NCI-H2029 treated with DMSO at 0.1 percent for 48 hours (cell line): ENCODE data around the gene MOV10L1.
"Not testable (repeated sequence)": the region's sequence is repeated elsewhere in the genome, so short reads cannot be mapped to it uniquely, and the experiment has no call there.

ENCODE experiments used
- DNase-seq: peaks from one replicate; lab custom pipeline; 2025; lab: John Stamatoyannopoulos, UW

MOV10L1 gene

DNA sequence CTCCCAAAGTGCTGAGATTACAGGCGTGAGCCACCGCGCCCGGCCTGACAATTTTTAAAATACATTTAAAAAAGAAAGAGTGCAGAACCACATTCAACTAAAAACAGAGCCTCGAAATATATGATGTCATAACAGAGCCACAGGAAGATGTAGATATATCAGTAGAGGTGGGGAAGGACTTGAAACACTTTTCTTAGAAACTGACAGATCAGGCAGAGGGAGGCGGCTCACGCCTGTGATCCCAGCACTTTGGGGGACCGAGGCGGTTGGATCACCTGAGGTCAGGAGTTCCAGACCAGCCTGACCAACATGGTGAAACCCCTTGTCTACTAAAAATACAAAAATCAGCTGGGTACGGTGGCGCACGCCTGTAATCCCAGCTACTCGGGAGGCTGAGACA is 11.6 kb upstream of the MOV10L1 start:
- DNase-seq: no peak

DNA sequence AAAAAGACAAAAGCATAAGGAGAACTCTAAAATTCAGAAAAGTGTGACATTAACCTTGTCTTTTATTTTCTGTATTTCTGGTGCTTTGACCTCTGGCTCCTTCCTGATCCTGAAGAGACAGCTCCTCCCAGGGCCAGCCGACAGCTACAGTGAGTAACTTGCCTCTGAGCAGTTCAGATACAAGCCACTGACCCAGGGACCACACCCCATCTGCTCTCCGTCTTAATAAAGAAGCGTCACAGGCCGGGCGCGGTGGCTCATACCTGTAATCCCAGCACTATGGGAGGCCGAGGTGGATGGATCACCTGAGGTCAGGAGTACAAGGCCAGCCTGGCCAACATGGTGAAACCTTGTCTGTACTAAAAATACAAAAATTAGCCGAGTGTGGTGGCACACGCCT is 11.0 kb upstream of the MOV10L1 start:
- no peak for DNase-seq

DNA sequence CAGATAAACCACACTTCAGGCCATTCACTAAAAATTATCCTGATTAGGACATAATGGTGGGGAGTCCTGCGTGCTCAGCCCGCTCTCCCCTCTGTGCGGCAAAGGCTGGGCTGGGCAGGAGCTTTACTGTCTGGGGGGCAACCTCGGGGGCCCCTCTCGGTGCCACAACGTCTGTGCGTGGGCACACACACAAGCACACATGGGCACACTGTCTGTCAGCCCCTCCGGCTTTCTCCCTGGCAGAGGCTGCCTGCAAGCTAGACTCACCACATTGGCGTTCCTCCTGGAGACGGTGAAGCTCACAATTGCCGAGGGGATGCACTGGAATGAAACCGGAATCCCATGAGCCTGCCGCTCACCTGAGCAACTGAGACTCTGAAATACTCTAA is 9.7 kb upstream of the MOV10L1 start:
- DNase-seq: no peak

DNA sequence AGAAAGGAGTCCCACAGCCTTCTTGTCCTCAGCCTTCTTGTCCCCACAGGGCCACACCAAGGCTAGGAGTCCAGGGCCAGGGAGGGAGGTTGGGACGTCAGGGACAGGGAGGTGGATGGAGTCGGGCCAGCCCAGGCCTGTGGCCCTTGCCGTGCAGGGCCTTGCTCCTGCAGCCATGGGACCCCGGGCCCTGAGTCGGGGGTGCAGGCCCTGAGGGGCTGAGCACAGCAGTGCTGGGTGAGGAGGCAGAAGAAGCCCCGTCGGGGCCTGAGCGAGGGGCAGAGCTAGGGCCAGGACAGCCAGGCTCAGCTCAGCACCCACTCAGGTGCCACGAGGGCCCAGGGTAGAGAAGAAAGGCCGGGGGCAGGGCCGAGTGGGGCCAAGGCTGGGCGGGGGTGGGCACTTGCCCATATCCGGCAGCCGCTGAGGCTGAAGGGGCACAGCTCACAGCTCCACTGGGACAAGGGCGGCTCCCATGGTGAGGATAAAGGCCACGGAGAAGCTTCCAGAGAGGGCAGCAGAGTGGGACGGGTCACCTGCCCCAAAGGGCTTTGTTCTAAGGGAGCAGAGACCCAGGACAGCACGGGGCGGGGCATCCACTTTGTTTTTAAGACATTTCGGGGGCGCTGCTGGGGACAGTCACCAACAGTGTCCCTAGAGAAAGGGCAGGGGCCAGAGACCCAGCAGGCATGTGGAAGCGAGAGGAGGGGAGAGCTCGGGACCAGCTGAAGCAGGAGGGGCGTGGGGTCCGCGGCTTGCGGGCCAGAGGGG is 8.2 kb upstream of the MOV10L1 start:
- DNase-seq: no peak

GRCh38 chr22:50082197-50082715 is 7.5 kb upstream of the MOV10L1 start:
- no peak for DNase-seq

DNA sequence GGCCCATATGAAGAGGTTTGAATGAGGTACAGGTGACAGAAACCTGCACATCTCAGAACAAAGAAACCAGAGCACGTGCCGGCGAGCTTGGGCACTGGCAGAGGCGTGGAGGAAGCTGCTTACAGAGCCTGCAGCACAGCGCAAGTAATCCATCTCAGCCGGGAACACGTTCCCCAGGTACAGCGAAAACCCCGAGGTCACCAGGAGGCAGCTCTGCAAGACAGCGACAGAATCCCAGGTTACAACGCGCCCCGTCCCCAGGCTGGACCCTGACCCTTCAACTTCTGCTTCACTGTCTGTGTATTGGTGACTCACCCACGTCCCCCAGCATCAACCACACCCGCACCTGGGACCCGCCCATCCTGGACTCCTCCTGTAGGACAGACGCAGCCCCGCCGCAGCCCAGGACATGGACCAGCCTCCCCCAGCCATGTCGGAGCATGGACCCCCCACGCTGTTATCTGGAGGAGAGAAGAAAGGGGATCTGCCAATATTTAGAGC is 6.8 kb upstream of the MOV10L1 start:
- DNase-seq: no peak

DNA sequence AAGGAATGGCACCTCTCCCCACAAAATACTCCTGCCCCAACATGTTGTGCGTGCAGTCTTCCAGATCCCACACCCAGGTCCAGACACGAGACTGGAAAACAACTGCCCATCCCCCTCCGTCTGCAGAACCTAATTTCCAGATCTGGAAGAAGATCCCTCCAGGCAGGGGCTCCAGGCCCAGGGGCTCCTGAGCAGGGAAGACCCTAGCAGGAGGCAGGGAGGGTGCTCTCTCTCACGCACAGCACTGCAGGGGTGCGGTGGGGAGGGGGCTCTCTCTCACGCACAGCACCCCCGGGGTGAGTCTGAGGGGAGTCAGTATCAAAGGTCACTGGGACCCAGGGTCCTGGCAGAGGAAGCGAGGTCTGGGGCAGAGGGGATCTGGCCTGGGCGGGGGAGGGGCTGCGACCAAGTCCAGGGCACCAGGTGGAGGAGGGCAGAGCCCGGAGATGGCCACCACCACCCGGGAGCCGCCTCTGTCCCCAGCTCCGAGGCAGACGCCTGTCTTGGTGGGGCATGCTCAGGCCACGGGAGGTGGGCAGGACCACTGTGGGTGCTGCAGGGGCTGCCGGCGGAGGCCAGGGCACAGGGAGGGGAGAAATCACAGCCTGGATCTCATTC is 6.2 kb upstream of the MOV10L1 start:
- DNase-seq: no peak

DNA sequence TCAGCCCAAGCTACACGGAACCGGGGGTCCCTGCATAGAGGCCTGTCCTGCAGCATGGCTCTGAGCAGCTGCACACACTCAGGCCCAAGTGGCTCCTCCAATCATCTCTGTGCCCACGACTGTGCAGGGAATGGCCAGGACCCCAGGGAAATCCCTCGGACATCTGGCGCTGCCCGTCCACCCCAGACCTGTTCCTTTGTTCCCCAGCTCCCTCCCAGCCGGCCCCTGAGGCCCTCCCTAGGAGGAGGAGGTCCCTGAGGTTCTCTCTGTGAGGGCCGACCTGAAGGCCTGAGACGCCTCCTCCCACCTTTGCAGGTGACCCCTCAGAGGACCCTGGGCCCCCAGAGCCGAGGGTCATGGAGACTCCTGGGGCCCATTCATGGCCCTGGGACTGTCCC is 5.7 kb upstream of the MOV10L1 start:
- no peak for DNase-seq

- DNase-seq: no peak
Observed at GRCh38 chr22:50084614-50085021, 5.2 kb upstream of the MOV10L1 start.

DNA sequence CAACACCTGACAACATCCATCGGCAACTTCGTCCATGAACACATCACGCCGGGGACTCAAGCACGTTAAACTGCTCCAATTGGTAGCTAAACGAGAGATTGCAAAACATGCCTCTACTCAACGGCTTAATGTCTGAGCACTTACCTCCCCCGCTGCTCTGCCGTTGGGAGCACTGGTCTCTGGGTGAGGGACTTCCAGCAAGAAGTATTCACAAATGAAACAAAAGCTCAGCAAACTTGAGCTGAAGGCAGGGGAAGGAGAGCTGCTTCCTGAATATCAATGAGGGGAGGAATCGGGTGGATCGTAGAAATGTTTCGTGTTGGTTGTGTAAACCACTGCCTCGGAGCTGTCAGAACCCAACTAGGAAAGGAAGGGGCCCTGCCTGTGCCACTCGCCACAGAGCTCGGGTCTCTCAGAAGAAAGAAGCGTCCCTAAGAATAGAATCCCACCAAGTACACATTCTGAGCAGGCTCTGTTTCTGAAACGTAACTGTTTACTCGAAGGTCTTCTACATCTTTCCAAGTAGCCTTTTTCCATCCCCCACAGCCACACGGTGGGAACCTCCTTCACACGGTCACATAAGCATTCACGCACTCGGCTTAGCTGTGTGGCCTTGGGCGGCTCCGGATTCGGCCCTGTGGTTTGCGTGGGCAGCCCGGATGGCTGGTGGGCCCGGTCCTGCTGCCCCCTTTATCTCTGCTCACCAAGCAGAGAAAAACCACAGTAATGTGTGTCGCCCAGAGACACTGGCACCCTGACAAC is 4.4 kb upstream of the MOV10L1 start, which contains the start of gene MLC1:
MLC1 (minus strand) TSS at position 216 of the 762 bp plus-strand sequence. CDS start 524 bp downstream, outside the sequence.
- no peak for DNase-seq

DNA sequence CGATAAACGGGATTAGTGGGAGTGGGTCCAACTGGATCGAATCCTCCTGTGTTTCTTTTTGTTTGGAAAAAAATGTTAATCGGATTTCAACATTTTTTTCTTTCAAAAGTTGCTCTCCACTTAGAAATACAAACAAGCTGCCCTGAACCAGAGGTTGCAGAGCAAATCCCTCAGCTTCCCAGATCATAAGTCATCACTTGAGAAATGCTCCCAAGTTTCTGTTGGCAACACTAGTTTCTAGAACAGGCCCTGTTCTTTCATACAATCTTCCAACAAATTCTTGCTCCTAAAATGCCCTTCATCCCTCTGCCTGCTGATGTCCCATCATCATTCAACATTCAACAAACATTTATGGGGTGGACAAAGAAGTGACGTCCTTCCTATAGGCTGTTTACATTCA is 3.3 kb upstream of the MOV10L1 start:
- DNase-seq: no peak

DNA sequence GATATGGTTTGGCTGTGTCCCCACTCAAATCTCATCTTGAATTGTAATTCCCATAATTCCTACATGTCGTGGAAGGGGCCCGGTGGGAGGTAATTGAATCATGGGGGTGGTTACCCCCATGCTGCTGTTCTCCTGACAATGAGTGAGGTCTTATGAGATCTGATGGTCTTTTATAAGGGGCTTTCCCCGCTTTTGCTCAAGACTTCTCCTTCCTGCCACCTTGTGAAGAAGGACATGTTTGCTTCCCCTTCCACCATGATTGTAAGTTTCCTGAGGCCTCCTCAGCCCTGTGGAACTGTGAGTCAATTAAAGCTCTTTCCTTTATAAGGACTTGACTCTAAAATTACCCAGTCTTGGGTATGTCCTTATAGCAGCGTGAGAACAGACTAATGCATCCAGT is 2.8 kb upstream of the MOV10L1 start:
- not testable (repeated sequence) for DNase-seq

- no peak for DNase-seq
Observed at GRCh38 chr22:50087646-50088045, 2.2 kb upstream of the MOV10L1 start.

DNA sequence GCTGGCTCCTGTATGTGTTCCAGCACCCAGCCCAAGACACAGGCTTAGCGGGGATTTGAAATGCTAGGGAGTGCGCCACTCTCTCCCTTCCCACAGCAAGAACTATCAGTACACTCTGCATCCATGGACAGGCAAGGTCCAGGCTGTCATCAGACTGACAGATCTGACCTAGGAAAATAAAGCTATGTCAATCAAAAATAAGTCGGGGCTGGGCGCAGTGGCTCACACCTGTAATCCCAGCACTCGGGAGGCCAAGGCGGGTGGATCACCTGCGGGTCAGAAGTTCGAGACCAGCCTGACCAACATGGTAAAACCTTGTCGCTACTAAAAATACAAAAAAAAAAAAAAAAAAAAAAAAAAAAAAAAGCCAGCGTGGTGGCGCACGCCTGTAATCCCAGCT is 1.7 kb upstream of the MOV10L1 start:
- DNase-seq: no peak

GRCh38 chr22:50089231-50089630 is 575 bp upstream of the MOV10L1 start:
- no peak for DNase-seq

GRCh38 chr22:50090412-50090714 is 557 bp downstream of the MOV10L1 start:
- no peak for DNase-seq

- peak; percentile 2 for DNase-seq
Observed at GRCh38 chr22:50091092-50091768, 1.4 kb downstream of the MOV10L1 start.

DNA sequence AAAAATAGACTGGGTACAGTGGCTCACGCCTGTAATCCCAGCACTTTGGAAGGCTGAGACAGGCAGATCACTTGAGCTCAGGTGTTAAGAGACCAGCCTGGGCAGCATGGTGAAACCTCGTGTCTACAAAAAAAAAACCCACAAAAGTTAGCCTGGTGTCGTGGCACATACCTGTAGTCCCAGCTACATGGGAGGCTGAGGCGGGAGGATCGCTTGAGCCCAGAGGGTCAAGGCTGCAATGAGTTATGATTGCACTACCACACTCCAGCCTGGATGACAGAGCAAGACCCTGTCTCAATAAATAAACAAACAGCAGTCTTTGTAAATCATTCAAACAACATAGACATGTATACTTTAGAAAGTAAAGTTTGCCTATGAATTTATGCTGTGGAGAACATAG is 2.5 kb downstream of the MOV10L1 start:
- DNase-seq: no peak

- DNase-seq: no peak
Observed at GRCh38 chr22:50098052-50098451, 8.2 kb downstream of the MOV10L1 start.

- no peak for DNase-seq
Observed at GRCh38 chr22:50101870-50102565, 12.2 kb downstream of the MOV10L1 start.

DNA sequence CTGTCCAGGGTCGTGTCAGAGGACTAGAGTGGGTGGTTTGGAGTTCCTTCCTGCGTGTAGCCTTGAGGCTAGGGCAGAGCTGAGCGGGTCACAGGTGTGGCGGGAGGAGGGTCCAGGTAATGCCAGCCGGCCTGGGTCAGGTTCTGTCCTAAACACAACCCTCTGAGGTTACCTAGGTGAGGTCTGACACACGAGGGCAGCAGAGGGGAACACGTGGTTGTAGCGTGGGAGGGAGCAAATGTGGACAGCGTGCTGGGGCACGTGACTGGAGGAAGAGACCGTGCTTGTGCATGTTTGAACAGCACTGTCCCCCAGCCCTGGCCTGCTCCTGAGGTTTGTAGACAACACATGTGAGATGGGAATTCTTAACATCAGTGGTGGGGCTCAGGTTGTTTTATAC is 13.1 kb downstream of the MOV10L1 start:
- DNase-seq: no peak

- DNase-seq: no peak
Observed at GRCh38 chr22:50104141-50104544, 14.3 kb downstream of the MOV10L1 start.
